GM20000 (cell line): Measurements from ENCODE around the gene PSTPIP2.

Experiments used
- DNase-seq: peaks from one replicate; pipeline ENCODE4 v3.0.0; 2012; ENCODE audit warnings: low spot score
- TF ChIP-seq, protein P1 (sequence below): IDR thresholded peaks from 2 replicates; pipeline ENCODE4 v1.5.1; 2012; ENCODE audit warnings: mild to moderate bottlenecking, control low read depth; ENCODE audit errors: extremely low read depth, missing control alignments

The PSTPIP2 gene

DNA sequence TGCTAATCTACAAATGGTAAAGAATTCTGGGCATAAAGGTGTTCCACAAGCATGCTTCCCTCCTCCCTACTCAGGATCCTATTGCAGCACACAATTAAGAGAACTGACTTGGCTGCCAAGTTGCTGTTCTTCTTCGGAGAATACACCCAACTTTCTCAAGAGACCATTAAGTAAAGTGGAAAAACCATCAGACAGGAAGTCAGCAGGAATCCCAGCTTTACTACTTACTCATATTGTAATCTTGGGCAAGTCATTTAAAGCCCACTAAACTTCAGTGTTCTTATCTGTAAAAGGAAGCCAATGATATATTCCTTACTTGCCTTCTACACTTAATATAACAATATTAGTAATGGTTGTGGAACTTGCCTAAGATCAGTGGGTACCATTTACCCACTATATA, 37.8 kb downstream of the PSTPIP2 start:
- TF ChIP-seq, protein P1, sequence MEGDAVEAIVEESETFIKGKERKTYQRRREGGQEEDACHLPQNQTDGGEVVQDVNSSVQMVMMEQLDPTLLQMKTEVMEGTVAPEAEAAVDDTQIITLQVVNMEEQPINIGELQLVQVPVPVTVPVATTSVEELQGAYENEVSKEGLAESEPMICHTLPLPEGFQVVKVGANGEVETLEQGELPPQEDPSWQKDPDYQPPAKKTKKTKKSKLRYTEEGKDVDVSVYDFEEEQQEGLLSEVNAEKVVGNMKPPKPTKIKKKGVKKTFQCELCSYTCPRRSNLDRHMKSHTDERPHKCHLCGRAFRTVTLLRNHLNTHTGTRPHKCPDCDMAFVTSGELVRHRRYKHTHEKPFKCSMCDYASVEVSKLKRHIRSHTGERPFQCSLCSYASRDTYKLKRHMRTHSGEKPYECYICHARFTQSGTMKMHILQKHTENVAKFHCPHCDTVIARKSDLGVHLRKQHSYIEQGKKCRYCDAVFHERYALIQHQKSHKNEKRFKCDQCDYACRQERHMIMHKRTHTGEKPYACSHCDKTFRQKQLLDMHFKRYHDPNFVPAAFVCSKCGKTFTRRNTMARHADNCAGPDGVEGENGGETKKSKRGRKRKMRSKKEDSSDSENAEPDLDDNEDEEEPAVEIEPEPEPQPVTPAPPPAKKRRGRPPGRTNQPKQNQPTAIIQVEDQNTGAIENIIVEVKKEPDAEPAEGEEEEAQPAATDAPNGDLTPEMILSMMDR = no peak
- no peak for DNase-seq

DNA sequence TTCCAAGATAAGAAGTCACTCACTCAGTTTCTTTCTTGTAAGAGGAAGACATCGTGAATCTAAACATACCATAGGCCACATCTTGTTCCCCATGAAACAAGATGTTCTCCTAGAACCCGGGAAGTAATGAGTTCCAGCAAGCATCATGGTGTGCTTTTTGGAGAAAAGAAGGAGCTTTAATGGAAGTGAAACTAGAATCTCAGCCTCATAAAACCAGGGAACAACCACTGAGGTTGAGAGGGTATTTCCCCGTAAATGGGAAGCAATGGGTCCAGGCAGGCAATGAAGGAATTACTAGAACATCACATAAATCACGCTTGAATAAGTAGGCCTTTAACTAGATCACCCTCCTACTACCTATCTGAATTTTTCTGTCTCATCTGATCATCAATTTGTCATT, 40.3 kb downstream of the PSTPIP2 start:
- DNase-seq = no peak
- TF ChIP-seq, protein P1 = no peak

DNA sequence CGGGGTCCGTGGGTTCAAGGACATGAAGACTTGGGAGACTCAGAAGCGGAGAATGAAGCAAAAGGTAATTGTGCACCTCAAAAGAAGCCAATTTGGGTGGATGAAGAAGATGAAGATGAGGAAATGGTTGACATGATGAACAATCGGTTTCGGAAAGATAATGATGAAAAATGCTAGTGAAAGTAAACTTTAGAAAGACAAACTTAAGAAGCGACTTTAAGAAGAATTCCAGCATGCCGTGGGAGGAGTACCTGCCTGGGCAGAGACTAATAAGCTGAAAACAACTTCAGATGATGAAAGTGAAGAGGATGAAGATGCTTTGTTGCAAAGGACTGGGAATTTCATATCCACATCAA, 43.5 kb downstream of the PSTPIP2 start:
- no peak for DNase-seq
- TF ChIP-seq, protein P1 = no peak

DNA sequence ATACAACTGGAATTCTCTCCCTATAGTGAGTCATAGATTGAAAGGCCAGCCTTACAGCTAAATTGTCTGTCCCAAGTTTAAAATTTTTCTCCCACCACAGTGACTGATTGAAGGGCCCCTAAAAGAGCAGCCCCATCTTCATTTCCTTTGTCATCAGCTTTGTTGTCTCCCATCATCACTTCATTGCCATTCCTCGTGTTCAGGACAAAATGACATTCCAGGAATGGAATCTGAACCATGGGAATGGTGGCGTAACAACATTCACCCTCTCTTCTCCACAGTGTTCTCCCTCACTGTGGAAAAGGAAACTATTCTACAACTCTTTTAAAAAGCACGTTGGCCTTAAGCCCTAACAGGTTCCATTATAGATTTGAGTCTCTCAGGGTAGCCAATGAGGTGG, 52.1 kb downstream of the PSTPIP2 start:
- TF ChIP-seq, protein P1 = no peak
- DNase-seq = no peak

DNA sequence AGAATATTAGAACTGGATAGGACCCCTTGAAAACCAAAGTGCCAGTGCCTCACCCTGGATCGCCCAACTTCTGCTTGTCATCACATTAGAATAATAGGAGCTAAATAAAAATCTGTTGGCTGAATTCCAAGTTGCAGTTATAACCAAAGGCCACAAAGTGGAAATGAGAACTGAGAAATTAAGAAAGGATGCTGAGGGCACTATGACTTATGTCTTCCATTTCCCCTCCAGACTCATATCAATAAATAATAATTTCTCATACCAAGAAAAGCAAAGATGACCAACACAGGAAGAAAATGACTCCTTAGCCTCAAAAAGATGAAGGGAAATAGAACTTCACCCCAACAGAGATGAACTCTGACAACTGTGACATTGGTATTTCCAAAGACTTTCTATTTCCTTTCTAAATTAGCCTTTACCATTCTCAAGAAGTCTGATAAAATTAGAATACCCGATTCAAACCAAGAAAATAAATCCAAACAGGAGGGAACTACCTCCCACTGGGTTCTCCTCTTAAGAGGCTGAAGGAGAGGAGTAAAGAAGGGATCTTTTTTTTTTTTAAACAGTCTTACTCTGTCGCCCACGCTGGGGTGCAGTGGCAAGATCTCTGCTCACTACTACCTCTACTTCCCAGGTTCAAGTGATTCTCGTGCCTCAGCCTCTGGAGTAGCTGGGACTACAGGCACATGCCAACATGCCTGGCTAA, 58.4 kb downstream of the PSTPIP2 start:
- TF ChIP-seq, protein P1 = no peak
- DNase-seq = peak; percentile 28

DNA sequence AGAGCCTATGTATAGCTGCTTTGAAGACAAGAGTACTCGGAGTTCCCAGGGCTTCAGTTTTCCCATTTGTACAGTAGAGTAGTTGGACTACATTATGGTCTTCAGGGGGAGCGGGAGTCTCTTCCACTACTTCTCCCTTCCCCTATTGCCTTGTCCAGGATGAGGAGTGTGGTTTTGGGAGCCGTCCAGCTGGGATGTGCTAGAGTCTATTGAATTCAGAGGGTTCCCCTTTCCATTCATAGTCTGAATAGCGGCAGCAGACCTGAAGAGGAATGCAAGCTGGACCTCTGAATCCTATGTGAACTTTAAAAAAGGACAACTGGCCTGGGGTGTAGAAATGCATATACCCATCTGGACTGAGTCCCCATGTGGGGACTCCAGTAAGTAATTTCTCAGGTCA, 61.4 kb downstream of the PSTPIP2 start:
- TF ChIP-seq, protein P1 = no peak
- no peak for DNase-seq

DNA sequence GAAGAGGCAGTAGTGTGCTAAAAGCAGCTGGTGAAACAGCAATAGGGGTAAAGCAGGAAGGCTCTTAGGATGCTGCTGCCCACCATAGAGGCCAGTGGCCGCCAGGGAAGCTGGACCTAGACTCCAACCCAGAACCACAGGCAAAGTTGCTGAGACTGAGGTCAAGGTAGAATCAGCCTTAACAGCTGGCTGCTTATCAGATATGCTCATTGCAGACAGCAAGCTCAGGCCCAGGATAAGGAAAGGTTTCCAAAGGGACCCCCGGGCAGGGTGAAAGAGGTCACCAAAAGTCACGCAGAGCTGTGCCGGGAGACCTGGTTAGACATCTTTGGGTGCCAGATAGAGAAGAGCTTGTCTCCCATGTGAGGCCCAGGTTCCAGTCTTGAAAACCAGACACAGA, 62.0 kb downstream of the PSTPIP2 start:
- no peak for DNase-seq
- TF ChIP-seq, protein P1 = no peak
